GM19397 (cell line): ENCODE results near the gene NELL1.
"Not testable (repeated sequence)": the region's sequence is repeated elsewhere in the genome, so short reads cannot be mapped to it uniquely, and the experiment has no call there.

Experiments used
- ATAC-seq: cut with Tn5 transposase; IDR thresholded peaks from one replicate; pipeline ENCODE4 v1.9.1; 2021; ENCODE audit warnings: mild to moderate bottlenecking, moderate library complexity; ENCODE audit not compliant: unreplicated experiment

The NELL1 gene

GRCh38 chr11:21088930-21089329, 419.5 kb downstream of the NELL1 start:
- no peak for ATAC-seq

GRCh38 chr11:21104641-21105040, 435.3 kb downstream of the NELL1 start:
- ATAC-seq = no peak

GRCh38 chr11:21105196-21105917, 436.0 kb downstream of the NELL1 start:
- ATAC-seq = no peak

GRCh38 chr11:21109341-21109740, 440.0 kb downstream of the NELL1 start:
- ATAC-seq = no peak

- ATAC-seq = no peak
Measured at GRCh38 chr11:21110415-21110814, 441.0 kb downstream of the NELL1 start.

GRCh38 chr11:21113876-21114275, 444.5 kb downstream of the NELL1 start:
- no peak for ATAC-seq

- no peak for ATAC-seq
Measured at GRCh38 chr11:21116009-21116408, 446.6 kb downstream of the NELL1 start.

GRCh38 chr11:21119411-21119810, 450.0 kb downstream of the NELL1 start:
- no peak for ATAC-seq

- no peak for ATAC-seq
Measured at GRCh38 chr11:21121991-21122390, 452.6 kb downstream of the NELL1 start.

GRCh38 chr11:21122523-21122922, 453.1 kb downstream of the NELL1 start:
- no peak for ATAC-seq

GRCh38 chr11:21132146-21132720, 462.8 kb downstream of the NELL1 start:
- ATAC-seq = no peak

GRCh38 chr11:21133244-21133643, 463.9 kb downstream of the NELL1 start:
- no peak for ATAC-seq

GRCh38 chr11:21133722-21134121, 464.3 kb downstream of the NELL1 start:
- no peak for ATAC-seq

- ATAC-seq = no peak
Measured at GRCh38 chr11:21137803-21138202, 468.4 kb downstream of the NELL1 start.

GRCh38 chr11:21141557-21141956, 472.2 kb downstream of the NELL1 start:
- not testable (repeated sequence) for ATAC-seq

- ATAC-seq = no peak
Measured at GRCh38 chr11:21142007-21142406, 472.6 kb downstream of the NELL1 start.

- no peak for ATAC-seq
Measured at GRCh38 chr11:21144531-21144930, 475.1 kb downstream of the NELL1 start.

- no peak for ATAC-seq
Measured at GRCh38 chr11:21148376-21148775, 479.0 kb downstream of the NELL1 start.

GRCh38 chr11:21160140-21160539, 490.8 kb downstream of the NELL1 start:
- ATAC-seq = no peak

- no peak for ATAC-seq
Measured at GRCh38 chr11:21169639-21170038, 500.3 kb downstream of the NELL1 start.

- ATAC-seq = no peak
Measured at GRCh38 chr11:21173476-21173875, 504.1 kb downstream of the NELL1 start.

GRCh38 chr11:21174781-21175180, 505.4 kb downstream of the NELL1 start:
- ATAC-seq = no peak

GRCh38 chr11:21177379-21177778, 508.0 kb downstream of the NELL1 start:
- ATAC-seq = no peak
